ENCODE data around the gene VNN1. TPM values are rescaled to one million over a fixed set of nuclear protein-coding genes. Genes with fewer than 3 reads are reported as not detected.
A peak's percentile ranks its signal among the peaks of the same experiment; 100 is the strongest.
"Not testable (repeated sequence)": the region's sequence is repeated elsewhere in the genome, so short reads cannot be mapped to it uniquely, and the experiment has no call there.

Gene VNN1
- total RNA-seq, 1 donor from 2014 or later = under 0.01 TPM

DNA sequence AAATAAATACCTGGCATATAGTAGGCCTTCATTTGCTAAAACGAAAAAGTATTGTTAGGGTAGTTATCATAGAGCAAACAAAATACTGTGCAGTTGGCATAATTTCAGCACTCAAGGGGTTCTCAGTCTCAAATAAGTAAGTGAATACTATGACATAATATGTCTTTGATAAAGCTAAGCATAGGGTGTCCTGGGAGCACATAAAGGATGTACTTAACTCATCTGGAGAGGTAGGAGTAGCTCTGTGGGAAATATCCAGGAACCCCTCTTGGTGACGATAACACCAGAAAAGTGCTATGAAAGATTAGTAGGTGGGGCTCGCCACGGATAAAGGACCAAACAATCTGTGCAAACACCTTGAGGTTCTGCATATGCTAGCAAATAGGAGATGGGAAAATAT is 23.2 kb downstream of the VNN1 start:
- H3K4me3 ChIP-seq (ENCODE audit: low read depth, low read length) = no peak overlapping the region
- no peak for DNase-seq (ENCODE audit: low read depth)
- TF ChIP-seq, protein P1, sequence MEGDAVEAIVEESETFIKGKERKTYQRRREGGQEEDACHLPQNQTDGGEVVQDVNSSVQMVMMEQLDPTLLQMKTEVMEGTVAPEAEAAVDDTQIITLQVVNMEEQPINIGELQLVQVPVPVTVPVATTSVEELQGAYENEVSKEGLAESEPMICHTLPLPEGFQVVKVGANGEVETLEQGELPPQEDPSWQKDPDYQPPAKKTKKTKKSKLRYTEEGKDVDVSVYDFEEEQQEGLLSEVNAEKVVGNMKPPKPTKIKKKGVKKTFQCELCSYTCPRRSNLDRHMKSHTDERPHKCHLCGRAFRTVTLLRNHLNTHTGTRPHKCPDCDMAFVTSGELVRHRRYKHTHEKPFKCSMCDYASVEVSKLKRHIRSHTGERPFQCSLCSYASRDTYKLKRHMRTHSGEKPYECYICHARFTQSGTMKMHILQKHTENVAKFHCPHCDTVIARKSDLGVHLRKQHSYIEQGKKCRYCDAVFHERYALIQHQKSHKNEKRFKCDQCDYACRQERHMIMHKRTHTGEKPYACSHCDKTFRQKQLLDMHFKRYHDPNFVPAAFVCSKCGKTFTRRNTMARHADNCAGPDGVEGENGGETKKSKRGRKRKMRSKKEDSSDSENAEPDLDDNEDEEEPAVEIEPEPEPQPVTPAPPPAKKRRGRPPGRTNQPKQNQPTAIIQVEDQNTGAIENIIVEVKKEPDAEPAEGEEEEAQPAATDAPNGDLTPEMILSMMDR (conservative IDR thresholded peaks at IDR 0.05; ENCODE audit: low read depth, low read length) = no peak

DNA sequence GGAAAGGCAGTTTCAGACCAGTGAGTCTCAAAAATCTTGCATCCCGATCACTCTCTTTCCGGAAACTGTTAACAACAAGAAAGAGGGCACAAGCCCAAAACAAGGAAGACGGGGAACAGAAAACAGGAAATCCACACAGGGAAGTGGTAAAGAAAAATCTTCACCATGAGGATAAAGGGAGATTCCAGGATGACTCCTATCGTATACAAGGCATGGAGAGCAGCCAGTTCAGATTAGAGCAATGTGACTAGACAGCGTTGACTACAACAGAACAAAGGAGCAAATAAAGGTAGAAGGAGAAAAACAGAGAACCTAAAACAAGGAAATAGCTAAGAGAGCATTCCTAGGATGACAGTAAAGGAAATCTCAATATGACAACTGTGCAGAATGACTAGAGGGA is 26.5 kb downstream of the VNN1 start:
- DNase-seq (ENCODE audit: low read depth) = peak; percentile 69
- H3K4me3 ChIP-seq (ENCODE audit: low read depth, low read length) = no peak overlapping the region
- TF ChIP-seq, protein P1 (conservative IDR thresholded peaks at IDR 0.05; ENCODE audit: low read depth, low read length) = no peak

DNA sequence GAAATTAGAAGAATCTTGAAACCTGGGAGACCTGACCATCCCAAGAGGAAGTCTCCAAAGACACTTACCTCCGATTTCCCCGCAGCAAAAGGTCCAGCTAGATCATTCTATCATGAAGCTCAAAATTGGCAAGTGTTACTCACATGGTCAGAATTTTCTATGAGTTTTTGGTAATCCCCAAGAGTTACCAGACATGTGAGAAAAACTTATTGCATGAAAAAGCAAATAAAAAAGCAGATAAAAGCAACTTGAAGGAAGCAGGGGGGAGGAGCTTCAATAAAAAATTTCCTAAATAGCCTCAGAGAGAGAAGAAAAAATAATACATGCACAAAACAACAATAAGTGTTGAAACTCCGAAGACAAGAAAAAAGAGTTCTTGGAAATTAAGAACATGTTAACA is 27.3 kb downstream of the VNN1 start:
- no peak overlapping the region for H3K4me3 ChIP-seq (ENCODE audit: low read depth, low read length)
- DNase-seq (ENCODE audit: low read depth) = no peak
- TF ChIP-seq, protein P1 (conservative IDR thresholded peaks at IDR 0.05; ENCODE audit: low read depth, low read length) = no peak

DNA sequence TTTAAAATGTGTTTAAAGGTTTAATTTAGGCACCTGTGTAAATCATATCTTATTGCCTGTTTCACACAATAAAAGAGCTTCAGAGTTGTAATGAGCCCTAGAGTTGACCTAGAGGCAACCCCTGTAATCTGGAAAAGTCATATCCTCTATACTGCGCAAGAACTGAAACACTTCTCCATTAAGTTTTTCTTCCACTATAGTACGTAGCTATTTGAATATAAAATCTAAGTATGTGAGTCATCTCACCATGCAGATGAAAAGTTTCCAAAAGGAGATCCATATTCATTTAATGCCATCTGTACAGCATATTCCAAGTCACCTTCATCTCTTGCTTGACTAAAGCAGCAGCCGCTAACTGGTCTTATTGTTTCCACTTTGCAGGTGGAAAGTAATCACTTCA is 28.8 kb downstream of the VNN1 start:
- TF ChIP-seq, protein P1 (conservative IDR thresholded peaks at IDR 0.05; ENCODE audit: low read depth, low read length) = no peak
- DNase-seq (ENCODE audit: low read depth) = no peak
- no peak overlapping the region for H3K4me3 ChIP-seq (ENCODE audit: low read depth, low read length)

DNA sequence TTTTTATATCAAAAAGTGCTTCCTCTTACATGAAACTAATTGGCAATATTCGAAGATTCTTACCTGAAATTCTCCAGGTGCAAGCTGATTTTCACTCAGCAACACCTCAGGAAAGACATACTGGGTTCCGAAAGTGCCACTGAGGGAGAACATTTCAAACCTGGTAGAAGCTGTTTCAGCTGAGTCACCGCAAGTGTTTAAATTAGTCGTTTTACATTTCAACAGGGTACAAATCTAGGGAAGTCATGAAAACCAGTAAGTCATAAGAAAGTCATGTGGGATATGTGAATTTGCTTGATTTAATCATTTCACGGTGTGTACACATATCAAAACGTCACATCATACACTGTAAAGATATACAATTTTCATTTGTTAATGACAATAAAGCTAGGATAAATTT is 29.6 kb downstream of the VNN1 start:
- TF ChIP-seq, protein P1 (conservative IDR thresholded peaks at IDR 0.05; ENCODE audit: low read depth, low read length) = no peak
- DNase-seq (ENCODE audit: low read depth) = no peak
- H3K4me3 ChIP-seq (ENCODE audit: low read depth, low read length) = no peak overlapping the region

DNA sequence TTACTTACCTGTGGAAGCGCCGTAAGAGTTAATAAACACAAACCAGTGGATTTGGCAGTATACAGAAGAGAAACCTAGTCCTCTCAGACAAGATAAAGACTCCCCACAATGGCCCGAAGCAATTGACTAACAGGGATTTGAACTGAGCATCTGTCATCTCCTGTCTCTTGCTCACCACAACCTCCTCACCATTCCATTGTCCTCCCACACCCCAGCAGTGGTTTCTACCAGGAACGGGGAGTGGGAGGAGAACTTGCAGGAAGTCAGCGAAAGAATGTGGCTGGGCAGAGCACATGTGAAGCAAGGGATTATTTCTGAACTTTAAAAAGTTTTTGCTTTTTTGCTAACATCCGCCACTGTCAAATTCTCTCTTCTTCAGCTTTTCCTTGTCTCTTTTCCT is 30.3 kb downstream of the VNN1 start:
- no peak for DNase-seq (ENCODE audit: low read depth)

DNA sequence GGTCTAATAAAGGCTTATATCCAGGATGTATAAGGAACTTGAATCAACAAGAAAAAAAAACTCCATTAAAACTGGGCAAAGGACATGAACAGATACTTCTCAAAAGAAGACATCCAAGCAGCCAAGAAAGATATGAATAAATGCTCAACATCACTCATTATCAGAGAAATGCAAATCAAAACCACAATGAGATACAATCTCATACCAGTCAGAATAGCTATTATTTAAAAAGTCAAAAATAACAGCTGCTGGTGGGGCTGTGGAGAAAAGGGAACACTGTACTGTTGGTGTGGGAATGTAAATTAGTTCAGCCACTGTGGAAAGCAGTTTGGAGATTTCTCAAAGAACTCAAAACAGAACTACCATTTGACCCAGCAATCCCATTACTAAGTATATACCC is 34.8 kb downstream of the VNN1 start:
- DNase-seq (ENCODE audit: low read depth) = not testable (repeated sequence)

More for the DNA sequence above, 30.3 kb downstream of the VNN1 start:
- H3K4me3 ChIP-seq (ENCODE audit: low read depth, low read length) = no peak overlapping the region
- TF ChIP-seq, protein P1 (conservative IDR thresholded peaks at IDR 0.05; ENCODE audit: low read depth, low read length) = no peak

DNA sequence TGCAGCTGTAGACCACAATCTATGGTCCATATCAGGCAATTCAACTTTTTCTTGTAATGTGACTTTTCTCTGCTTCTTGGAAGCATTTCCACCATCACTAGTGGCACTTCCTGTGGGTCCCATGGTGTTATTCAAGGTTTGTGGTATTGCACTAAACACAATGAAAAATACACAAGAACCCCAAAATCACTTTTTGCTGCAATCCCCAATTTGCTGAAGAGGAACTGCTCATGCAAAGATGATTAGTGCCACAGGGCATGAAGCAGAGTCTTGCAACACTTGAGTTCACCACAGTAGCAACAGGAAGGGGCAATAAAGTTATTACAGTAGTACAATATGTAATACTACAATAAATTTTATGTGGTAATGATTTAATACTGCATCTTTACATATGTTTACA is 38.1 kb downstream of the VNN1 start:
- TF ChIP-seq, protein P1 (conservative IDR thresholded peaks at IDR 0.05; ENCODE audit: low read depth, low read length) = no peak
- H3K4me3 ChIP-seq (ENCODE audit: low read depth, low read length) = no peak overlapping the region
- no peak for DNase-seq (ENCODE audit: low read depth)

More for the DNA sequence above, 34.8 kb downstream of the VNN1 start:
- not testable (repeated sequence) for H3K4me3 ChIP-seq (ENCODE audit: low read depth, low read length)
